Measurements from ENCODE around the gene TEDC2.

The TEDC2 gene

GRCh38 chr16:2459647-2460390 is at the start of gene TEDC2:
TSS of gene TEDC2 (plus strand) at chr16:2460109. CDS start at chr16:2460145, 36 bp downstream.
- Mint-ChIP-seq H3K27ac (peak within 1 kb of the TSS; percentile 91), H3K4me3 (peak within 1 kb of the TSS; percentile 81), H3K9me3 (no peaks in the 10 kb centered on the region), H3K27me3 (ENCODE audit: low read depth) (no peaks in the 10 kb centered on the region), H3K4me1 (ENCODE audit: low read depth) (peaks cover 4% of the 10 kb centered on the region), H3K36me3 (ENCODE audit: low read depth) (peaks cover 27% of the 10 kb centered on the region)
- DNase-seq (ENCODE audit: low spot score), result peak; percentile 96

- Mint-ChIP-seq H3K36me3 (ENCODE audit: low read depth) (no peaks in the 10 kb centered on the region), H3K27ac (no peak overlapping the region), H3K9me3 (no peaks in the 10 kb centered on the region), H3K4me1 (ENCODE audit: low read depth) (no peaks in the 10 kb centered on the region), H3K4me3 (no peak overlapping the region), H3K27me3 (ENCODE audit: low read depth) (peaks cover 18% of the 10 kb centered on the region)
- DNase-seq (ENCODE audit: low spot score), result no peak
These were observed 44.8 kb upstream of the TEDC2 start for GRCh38 chr16:2415085-2415484.

- DNase-seq (ENCODE audit: low spot score), result no peak
- no peak overlapping the region for H3K4me3 Mint-ChIP-seq
- H3K9me3 Mint-ChIP-seq, result no peaks in the 10 kb centered on the region
- H3K4me1 Mint-ChIP-seq (ENCODE audit: low read depth), result no peaks in the 10 kb centered on the region
- no peaks in the 10 kb centered on the region for H3K36me3 Mint-ChIP-seq (ENCODE audit: low read depth)
- H3K27me3 Mint-ChIP-seq (ENCODE audit: low read depth), result peaks cover 13% of the 10 kb centered on the region
- H3K27ac Mint-ChIP-seq, result no peak overlapping the region
These were observed 39.9 kb upstream of the TEDC2 start for GRCh38 chr16:2420035-2420434.

GRCh38 chr16:2422123-2422867 is 37.6 kb upstream of the TEDC2 start:
- Mint-ChIP-seq H3K27me3 (ENCODE audit: low read depth) (peaks cover 7% of the 10 kb centered on the region), H3K4me3 (no peak overlapping the region), H3K4me1 (ENCODE audit: low read depth) (peaks cover 3% of the 10 kb centered on the region), H3K36me3 (ENCODE audit: low read depth) (no peaks in the 10 kb centered on the region), H3K27ac (no peak overlapping the region), H3K9me3 (no peaks in the 10 kb centered on the region)
- no peak for DNase-seq (ENCODE audit: low spot score)

- Mint-ChIP-seq H3K36me3 (ENCODE audit: low read depth) (no peaks in the 10 kb centered on the region), H3K27ac (no peak overlapping the region), H3K27me3 (ENCODE audit: low read depth) (peaks cover 7% of the 10 kb centered on the region), H3K4me3 (no peak overlapping the region), H3K9me3 (no peaks in the 10 kb centered on the region), H3K4me1 (ENCODE audit: low read depth) (peaks cover 13% of the 10 kb centered on the region)
- DNase-seq (ENCODE audit: low spot score), result no peak
These were observed 35.6 kb upstream of the TEDC2 start for GRCh38 chr16:2424061-2425007.

- H3K4me1 Mint-ChIP-seq (ENCODE audit: low read depth), result peaks cover 15% of the 10 kb centered on the region
- H3K4me3 Mint-ChIP-seq, result no peak overlapping the region
- no peaks in the 10 kb centered on the region for H3K9me3 Mint-ChIP-seq
- H3K36me3 Mint-ChIP-seq (ENCODE audit: low read depth), result peaks cover 3% of the 10 kb centered on the region
- DNase-seq (ENCODE audit: low spot score), result no peak
- no peak overlapping the region for H3K27ac Mint-ChIP-seq
- H3K27me3 Mint-ChIP-seq (ENCODE audit: low read depth), result peaks cover 7% of the 10 kb centered on the region
These were observed 34.8 kb upstream of the TEDC2 start for GRCh38 chr16:2425008-2425518.

- no peak for DNase-seq (ENCODE audit: low spot score)
- H3K27me3 Mint-ChIP-seq (ENCODE audit: low read depth), result peaks cover under 1% of the 10 kb centered on the region
- H3K27ac Mint-ChIP-seq, result no peak overlapping the region
- H3K4me3 Mint-ChIP-seq, result no peak overlapping the region
- no peaks in the 10 kb centered on the region for H3K9me3 Mint-ChIP-seq
- H3K4me1 Mint-ChIP-seq (ENCODE audit: low read depth), result peaks cover 23% of the 10 kb centered on the region
- peaks cover 11% of the 10 kb centered on the region for H3K36me3 Mint-ChIP-seq (ENCODE audit: low read depth)
These were observed 34.0 kb upstream of the TEDC2 start for GRCh38 chr16:2425825-2426430.

- no peaks in the 10 kb centered on the region for H3K9me3 Mint-ChIP-seq
- peaks cover 12% of the 10 kb centered on the region for H3K36me3 Mint-ChIP-seq (ENCODE audit: low read depth)
- DNase-seq (ENCODE audit: low spot score), result no peak
- H3K27me3 Mint-ChIP-seq (ENCODE audit: low read depth), result no peaks in the 10 kb centered on the region
- peaks cover 24% of the 10 kb centered on the region for H3K4me1 Mint-ChIP-seq (ENCODE audit: low read depth)
- H3K4me3 Mint-ChIP-seq, result peak overlapping the region; percentile 90
- H3K27ac Mint-ChIP-seq, result no peak overlapping the region
These were observed 33.0 kb upstream of the TEDC2 start for GRCh38 chr16:2426941-2427361.

GRCh38 chr16:2427526-2427925 is 32.4 kb upstream of the TEDC2 start:
- DNase-seq (ENCODE audit: low spot score), result no peak
- H3K27me3 Mint-ChIP-seq (ENCODE audit: low read depth), result no peaks in the 10 kb centered on the region
- peaks cover 24% of the 10 kb centered on the region for H3K4me1 Mint-ChIP-seq (ENCODE audit: low read depth)
- peaks cover 15% of the 10 kb centered on the region for H3K36me3 Mint-ChIP-seq (ENCODE audit: low read depth)
- H3K27ac Mint-ChIP-seq, result no peak overlapping the region
- peak overlapping the region; percentile 90 for H3K4me3 Mint-ChIP-seq
- no peaks in the 10 kb centered on the region for H3K9me3 Mint-ChIP-seq

- peak overlapping the region; percentile 90 for H3K4me3 Mint-ChIP-seq
- H3K9me3 Mint-ChIP-seq, result no peaks in the 10 kb centered on the region
- peak overlapping the region; percentile 89 for H3K27ac Mint-ChIP-seq
- no peak for DNase-seq (ENCODE audit: low spot score)
- no peaks in the 10 kb centered on the region for H3K27me3 Mint-ChIP-seq (ENCODE audit: low read depth)
- H3K4me1 Mint-ChIP-seq (ENCODE audit: low read depth), result peaks cover 24% of the 10 kb centered on the region
- peaks cover 22% of the 10 kb centered on the region for H3K36me3 Mint-ChIP-seq (ENCODE audit: low read depth)
These were observed 31.7 kb upstream of the TEDC2 start for GRCh38 chr16:2428051-2428783.

GRCh38 chr16:2428784-2429033 is 31.2 kb upstream of the TEDC2 start:
- H3K27me3 Mint-ChIP-seq (ENCODE audit: low read depth), result no peaks in the 10 kb centered on the region
- no peak for DNase-seq (ENCODE audit: low spot score)
- H3K27ac Mint-ChIP-seq, result peak overlapping the region; percentile 89
- peaks cover 27% of the 10 kb centered on the region for H3K36me3 Mint-ChIP-seq (ENCODE audit: low read depth)
- H3K4me1 Mint-ChIP-seq (ENCODE audit: low read depth), result peaks cover 24% of the 10 kb centered on the region
- no peaks in the 10 kb centered on the region for H3K9me3 Mint-ChIP-seq
- peak overlapping the region; percentile 90 for H3K4me3 Mint-ChIP-seq

- Mint-ChIP-seq H3K27me3 (ENCODE audit: low read depth) (no peaks in the 10 kb centered on the region), H3K4me3 (peak within 1 kb of the TSS; percentile 99), H3K4me1 (ENCODE audit: low read depth) (peaks cover 24% of the 10 kb centered on the region), H3K9me3 (no peaks in the 10 kb centered on the region), H3K27ac (peak within 1 kb of the TSS; percentile 89), H3K36me3 (ENCODE audit: low read depth) (peaks cover 28% of the 10 kb centered on the region)
- DNase-seq (ENCODE audit: low spot score), result peak; percentile 96
These were observed 30.7 kb upstream of the TEDC2 start, which contains the start of gene CCNF for GRCh38 chr16:2429034-2429770. TSS of gene CCNF (plus strand) at chr16:2429447. CDS start at chr16:2429482, 35 bp downstream.
